Measurements from ENCODE around the gene SPTB.

The SPTB gene

DNA sequence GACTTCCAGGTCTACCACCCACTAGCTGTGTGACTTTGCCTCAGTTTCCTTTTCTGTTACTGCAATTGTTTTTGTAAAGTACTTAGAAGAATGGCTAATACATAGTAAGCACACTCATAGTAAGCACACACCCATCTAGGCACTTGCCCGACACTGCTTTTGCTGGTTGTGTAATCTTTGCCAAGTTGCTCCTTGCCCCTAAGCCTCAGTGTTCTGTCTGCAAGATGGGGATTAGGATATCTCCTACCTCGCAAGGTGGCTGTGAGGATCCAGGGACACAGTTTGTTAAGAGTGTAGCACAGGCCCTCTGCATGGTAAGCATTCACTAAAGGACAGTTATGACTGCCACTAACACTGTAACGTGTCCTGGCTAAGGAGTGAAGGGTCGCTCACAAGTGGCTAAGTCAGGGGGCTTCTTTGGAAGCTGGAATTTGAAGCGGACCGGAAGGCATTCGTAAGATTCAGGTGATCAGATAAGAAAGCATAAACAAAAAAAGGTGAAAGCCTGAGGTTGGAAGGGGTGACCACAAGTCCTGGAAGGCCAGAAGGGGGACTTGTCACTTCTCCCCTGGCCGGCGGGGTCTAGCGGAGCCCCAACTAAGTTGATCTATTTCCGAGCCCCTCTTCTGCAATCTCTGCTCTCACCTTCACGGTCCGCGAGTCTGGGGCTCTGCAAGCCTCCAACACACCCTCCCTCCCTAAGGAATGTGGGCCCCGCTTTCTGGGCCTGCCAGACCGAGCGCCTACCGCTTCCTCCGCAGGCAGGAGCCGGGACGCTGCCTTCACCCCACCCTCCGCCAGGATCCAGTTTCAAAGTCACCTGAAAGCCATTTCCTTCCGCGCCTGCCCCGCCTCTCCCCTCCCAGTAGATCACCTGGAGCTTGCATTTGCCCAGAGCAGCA is 177.0 kb downstream of the SPTB start:
- Histone ChIP-seq H3K9me3 (ENCODE audit: control extremely low read depth in 1 of 5, control insufficient read depth in 4 of 5, insufficient read depth in 2 of 5, low read depth in 1 of 5, low read length in 4 of 5) (no peaks in the 10 kb centered on the region), H3K27me3 (replicated peaks in 2 of 5; ENCODE audit: control insufficient read depth in 4 of 5, insufficient read depth in 5 of 5, low read length in 4 of 5) (peaks cover 0 to 66% (median 34%) of the 10 kb centered on the region in 5 experiments), H3K4me3 (ENCODE audit: control insufficient read depth in 1 of 7, extremely low read depth in 1 of 7, insufficient read depth in 4 of 7, low read depth in 2 of 7, low read length in 6 of 7) (peak overlapping the region in 2 of 7 experiments; percentile 20 to 67), H3K4me1 (ENCODE audit: control extremely low read depth in 1 of 4, control insufficient read depth in 4 of 4, insufficient read depth in 4 of 4, low read length in 3 of 4) (peaks cover 18 to 93% (median 52%) of the 10 kb centered on the region in 4 experiments), H3K36me3 (ENCODE audit: control insufficient read depth in 4 of 4, insufficient read depth in 4 of 4, low read length in 3 of 4) (no peaks in the 10 kb centered on the region), H3K27ac (ENCODE audit: insufficient read depth in 1 of 2, low read depth in 1 of 2, low read length in 2 of 2, poor library complexity in 1 of 2, severe bottlenecking in 2 of 2) (no peak overlapping the region)
- no peak for DNase-seq
- ChIA-PET CTCF (interaction anchor here (0.6 kb wide), 1 partner anchor 219 kb away, joined by 4 read pairs; no protein-coding TSS in a partner anchor), POLR2A (no interaction called here)
- 17% methylated on average over 24 of the region's 25 CpGs for WGBS (ENCODE audit: insufficient coverage)

- DNase-seq: no peak
- ChIA-PET CTCF (interaction anchor here (0.6 to 1.2 kb wide), 2 partner anchors 9 to 220 kb away, joined by 3 to 4 read pairs; no protein-coding TSS in a partner anchor), POLR2A (no interaction called here)
- Histone ChIP-seq H3K9me3 (ENCODE audit: control extremely low read depth in 1 of 5, control insufficient read depth in 4 of 5, insufficient read depth in 2 of 5, low read depth in 1 of 5, low read length in 4 of 5) (no peaks in the 10 kb centered on the region), H3K4me3 (ENCODE audit: control insufficient read depth in 1 of 7, extremely low read depth in 1 of 7, insufficient read depth in 4 of 7, low read depth in 2 of 7, low read length in 6 of 7) (no peak overlapping the region), H3K27ac (ENCODE audit: insufficient read depth in 1 of 2, low read depth in 1 of 2, low read length in 2 of 2, poor library complexity in 1 of 2, severe bottlenecking in 2 of 2) (no peak overlapping the region), H3K36me3 (ENCODE audit: control insufficient read depth in 4 of 4, insufficient read depth in 4 of 4, low read length in 3 of 4) (no peaks in the 10 kb centered on the region), H3K4me1 (ENCODE audit: control extremely low read depth in 1 of 4, control insufficient read depth in 4 of 4, insufficient read depth in 4 of 4, low read length in 3 of 4) (peaks cover 18 to 88% (median 48%) of the 10 kb centered on the region in 4 experiments), H3K27me3 (replicated peaks in 2 of 5; ENCODE audit: control insufficient read depth in 4 of 5, insufficient read depth in 5 of 5, low read length in 4 of 5) (peaks cover 0 to 61% (median 34%) of the 10 kb centered on the region in 5 experiments)
- WGBS (ENCODE audit: insufficient coverage): 80% methylated on average over 1 of the region's 1 CpG
These were observed 178.0 kb downstream of the SPTB start for GRCh38 chr14:64701660-64702059.

DNA sequence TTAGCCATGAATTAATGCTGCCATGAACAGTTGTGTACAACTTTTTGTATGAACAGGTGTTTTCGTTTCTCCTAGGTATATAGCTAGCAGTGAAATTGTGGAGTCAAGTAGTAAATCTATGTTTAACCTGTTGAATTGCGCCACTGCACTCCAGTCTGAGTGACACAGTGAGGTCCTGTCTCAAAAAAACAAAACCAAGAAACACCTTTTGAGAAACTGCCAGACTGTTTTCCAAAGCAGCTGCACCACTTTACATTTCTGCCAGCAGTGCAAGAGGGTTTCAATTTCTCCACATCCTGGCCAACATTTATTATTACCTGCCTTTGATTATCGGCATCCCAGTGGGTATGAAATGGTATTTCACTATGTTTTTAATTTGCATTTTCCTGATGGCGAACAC is 178.8 kb downstream of the SPTB start:
- CTCF ChIA-PET: interaction anchor here (1.2 to 1.9 kb wide), 2 partner anchors 9 to 17 kb away, joined by 3 to 5 read pairs; no protein-coding TSS in a partner anchor
- no peak overlapping the region for H3K27ac ChIP-seq (ENCODE audit: insufficient read depth in 1 of 2, low read depth in 1 of 2, low read length in 2 of 2, poor library complexity in 1 of 2, severe bottlenecking in 2 of 2)
- no peaks in the 10 kb centered on the region for H3K36me3 ChIP-seq (ENCODE audit: control insufficient read depth in 4 of 4, insufficient read depth in 4 of 4, low read length in 3 of 4)
- no peaks in the 10 kb centered on the region for H3K9me3 ChIP-seq (ENCODE audit: control extremely low read depth in 1 of 5, control insufficient read depth in 4 of 5, insufficient read depth in 2 of 5, low read depth in 1 of 5, low read length in 4 of 5)
- H3K4me1 ChIP-seq (ENCODE audit: control extremely low read depth in 1 of 4, control insufficient read depth in 4 of 4, insufficient read depth in 4 of 4, low read length in 3 of 4): peaks cover 13 to 86% (median 44%) of the 10 kb centered on the region in 4 experiments
- H3K4me3 ChIP-seq (ENCODE audit: control insufficient read depth in 1 of 7, extremely low read depth in 1 of 7, insufficient read depth in 4 of 7, low read depth in 2 of 7, low read length in 6 of 7): no peak overlapping the region
- 93% methylated on average over 2 of the region's 4 CpGs for WGBS (ENCODE audit: insufficient coverage)
- peaks cover 0 to 55% (median 34%) of the 10 kb centered on the region in 5 experiments for H3K27me3 ChIP-seq (replicated peaks in 2 of 5; ENCODE audit: control insufficient read depth in 4 of 5, insufficient read depth in 5 of 5, low read length in 4 of 5)
- DNase-seq: no peak
- POLR2A ChIA-PET: no interaction called here

GRCh38 chr14:64700290-64700689 is 179.4 kb downstream of the SPTB start:
- Histone ChIP-seq H3K27me3 (replicated peaks in 2 of 5; ENCODE audit: control insufficient read depth in 4 of 5, insufficient read depth in 5 of 5, low read length in 4 of 5) (peaks cover 0 to 49% (median 33%) of the 10 kb centered on the region in 5 experiments), H3K9me3 (ENCODE audit: control extremely low read depth in 1 of 5, control insufficient read depth in 4 of 5, insufficient read depth in 2 of 5, low read depth in 1 of 5, low read length in 4 of 5) (no peaks in the 10 kb centered on the region), H3K4me1 (ENCODE audit: control extremely low read depth in 1 of 4, control insufficient read depth in 4 of 4, insufficient read depth in 4 of 4, low read length in 3 of 4) (peaks cover 13 to 80% (median 38%) of the 10 kb centered on the region in 4 experiments), H3K36me3 (ENCODE audit: control insufficient read depth in 4 of 4, insufficient read depth in 4 of 4, low read length in 3 of 4) (no peaks in the 10 kb centered on the region), H3K4me3 (ENCODE audit: control insufficient read depth in 1 of 7, extremely low read depth in 1 of 7, insufficient read depth in 4 of 7, low read depth in 2 of 7, low read length in 6 of 7) (no peak overlapping the region), H3K27ac (ENCODE audit: insufficient read depth in 1 of 2, low read depth in 1 of 2, low read length in 2 of 2, poor library complexity in 1 of 2, severe bottlenecking in 2 of 2) (no peak overlapping the region)
- no peak for DNase-seq
- CTCF ChIA-PET: interaction anchor here (1.2 to 1.9 kb wide), 2 partner anchors 8 to 16 kb away, joined by 3 to 5 read pairs; no protein-coding TSS in a partner anchor
- POLR2A ChIA-PET: no interaction called here
- 100% methylated on average over 2 of the region's 2 CpGs for WGBS (ENCODE audit: insufficient coverage)

- Histone ChIP-seq H3K27me3 (replicated peaks in 2 of 5; ENCODE audit: control insufficient read depth in 4 of 5, insufficient read depth in 5 of 5, low read length in 4 of 5) (peaks cover 0 to 39% (median 29%) of the 10 kb centered on the region in 5 experiments), H3K27ac (ENCODE audit: insufficient read depth in 1 of 2, low read depth in 1 of 2, low read length in 2 of 2, poor library complexity in 1 of 2, severe bottlenecking in 2 of 2) (no peak overlapping the region), H3K9me3 (ENCODE audit: control extremely low read depth in 1 of 5, control insufficient read depth in 4 of 5, insufficient read depth in 2 of 5, low read depth in 1 of 5, low read length in 4 of 5) (no peaks in the 10 kb centered on the region), H3K36me3 (ENCODE audit: control insufficient read depth in 4 of 4, insufficient read depth in 4 of 4, low read length in 3 of 4) (no peaks in the 10 kb centered on the region), H3K4me3 (ENCODE audit: control insufficient read depth in 1 of 7, extremely low read depth in 1 of 7, insufficient read depth in 4 of 7, low read depth in 2 of 7, low read length in 6 of 7) (peak overlapping the region in 3 of 7 experiments; percentile 6 to 32 (median 19)), H3K4me1 (ENCODE audit: control extremely low read depth in 1 of 4, control insufficient read depth in 4 of 4, insufficient read depth in 4 of 4, low read length in 3 of 4) (peaks cover 13 to 73% (median 25%) of the 10 kb centered on the region in 4 experiments)
- ChIA-PET POLR2A (interaction anchor here (0.9 to 1.0 kb wide), 2 partner anchors 45 to 216 kb away, joined by 3 read pairs; no protein-coding TSS in a partner anchor), CTCF (interaction anchor here (0.9 to 2.4 kb wide), 10 partner anchors 7 to 73 kb away, joined by 3 to 14 read pairs (median 4); no protein-coding TSS in a partner anchor)
- peak; percentile 51 to 79 (median 79) for DNase-seq
- WGBS (ENCODE audit: insufficient coverage): 38% methylated on average over 7 of the region's 7 CpGs
These were observed 180.8 kb downstream of the SPTB start for GRCh38 chr14:64698903-64699302.

- peak in 1 of 3 donors; percentile 22 for DNase-seq
- Histone ChIP-seq H3K27me3 (replicated peaks in 2 of 5; ENCODE audit: control insufficient read depth in 4 of 5, insufficient read depth in 5 of 5, low read length in 4 of 5) (peaks cover 0 to 20% (median 7%) of the 10 kb centered on the region in 5 experiments), H3K9me3 (ENCODE audit: control extremely low read depth in 1 of 5, control insufficient read depth in 4 of 5, insufficient read depth in 2 of 5, low read depth in 1 of 5, low read length in 4 of 5) (no peaks in the 10 kb centered on the region), H3K4me3 (ENCODE audit: control insufficient read depth in 1 of 7, extremely low read depth in 1 of 7, insufficient read depth in 4 of 7, low read depth in 2 of 7, low read length in 6 of 7) (no peak overlapping the region), H3K36me3 (ENCODE audit: control insufficient read depth in 4 of 4, insufficient read depth in 4 of 4, low read length in 3 of 4) (no peaks in the 10 kb centered on the region), H3K27ac (ENCODE audit: insufficient read depth in 1 of 2, low read depth in 1 of 2, low read length in 2 of 2, poor library complexity in 1 of 2, severe bottlenecking in 2 of 2) (no peak overlapping the region), H3K4me1 (ENCODE audit: control extremely low read depth in 1 of 4, control insufficient read depth in 4 of 4, insufficient read depth in 4 of 4, low read length in 3 of 4) (peaks cover 9 to 57% (median 12%) of the 10 kb centered on the region in 4 experiments)
- 74% methylated on average over 4 of the region's 4 CpGs for WGBS (ENCODE audit: insufficient coverage)
- ChIA-PET POLR2A (no interaction called here), CTCF (interaction anchor here (0.5 to 1.6 kb wide), 5 partner anchors 15 to 88 kb away, joined by 3 to 5 read pairs (median 4); no protein-coding TSS in a partner anchor)
These were observed 183.3 kb downstream of the SPTB start for GRCh38 chr14:64696355-64696857.
